Heart right ventricle (tissue), 16 donors: ENCODE results near the gene ANKK1. TPM values are rescaled to one million over a fixed set of nuclear protein-coding genes. Genes with fewer than 3 reads are reported as not detected.

Experiments used
- ATAC-seq, 8 donors: fragments of 200-7000 bp; cut with Tn5 transposase; one replicate each; pipeline ENCODE4 v1.9.1; 2020; ENCODE audit warnings: mild to moderate bottlenecking in 8 of 8, moderate library complexity in 8 of 8, moderate number of reproducible peaks in 1 of 8
- DNase-seq, 2 donors: peaks; one replicate each; pipeline ENCODE4 v3.0.0-alpha.2; 2020
- H3K27ac ChIP-seq, 10 donors: fragments of 200-600 bp; sonication (generic) in 2 of 10; one replicate each; pipeline versions ENCODE4 v1.5.0 to v1.8.0; 2020 to 2022; ENCODE audit warnings: mild to moderate bottlenecking in 3 of 10
- H3K27me3 ChIP-seq, 7 donors: fragments of 200-600 bp; one replicate each; pipeline ENCODE4 v1.8.0; 2021 to 2022; ENCODE audit warnings: mild to moderate bottlenecking in 2 of 7
- H3K36me3 ChIP-seq, 9 donors: fragments of 200-600 bp; sonication (generic) in 1 of 9; one replicate each; pipeline versions ENCODE4 v1.5.0 to v1.8.0; 2020 to 2022; ENCODE audit warnings: mild to moderate bottlenecking in 2 of 9
- H3K4me1 ChIP-seq, 9 donors: fragments of 200-600 bp; sonication (generic) in 1 of 9; one replicate each; pipeline versions ENCODE4 v1.5.0 to v1.8.0; 2020 to 2022; ENCODE audit warnings: mild to moderate bottlenecking in 4 of 9
- H3K4me3 ChIP-seq, 10 donors: fragments of 200-600 bp; sonication (generic) in 2 of 10; one replicate each; pipeline versions ENCODE4 v1.5.0 to v1.8.0; 2020 to 2022; ENCODE audit warnings: mild to moderate bottlenecking in 7 of 10, moderate library complexity in 2 of 10
- H3K9me3 ChIP-seq, 11 donors: fragments of 200-600 bp in 10 of 11; sonication (generic) in 2 of 11; one replicate each; pipeline versions ENCODE4 v1.5.0 to v1.8.0; 2013 to 2022; ENCODE audit warnings: mild to moderate bottlenecking in 2 of 11, control low read depth in 1 of 11, moderate library complexity in 1 of 11
- WGBS, 2 donors: extraction: QIAGEN DNeasy Blood & Tissue Kit; methylation state at CpG; one replicate each; pipeline ENCODE4 v1.1.7; 2013; ENCODE audit warnings: inconsistent platforms in 1 of 2; 5-methylcytosine and 5-hydroxymethylcytosine counted together
- intact Hi-C, 10 donors: fragments of 100-400 bp; cut with DNase I; formaldehyde crosslinking; loops; one replicate each; pipeline versions ENCODE4 v1.11.1 to v1.14.2; 2022
- polyA plus RNA-seq, 2 donors: library from polyadenylated mRNA; stranded (reverse); fragments of 200-250 nt; gene quantifications; one replicate each; pipeline ENCODE4 v1.2.3, GENCODE V29; 2013
- total RNA-seq, 10 donors: library from RNA; stranded (reverse); fragmentation: NEBNext Ultra II Directional in 3 of 10; extraction: Animal tissue kit (Norgen Biotek cat#: 25700) in 3 of 10; gene quantifications; one replicate each; pipeline versions ENCODE4 v1.2.1 to v1.2.4, GENCODE V29; 2021 to 2023
- TF ChIP-seq, protein P1 (sequence below), 9 donors: fragments of 200-600 bp; sonication (generic) in 2 of 9; IDR thresholded peaks; one replicate each; pipeline versions ENCODE4 v1.5.0 to v1.8.0; 2021 to 2022; ENCODE audit warnings: antibody characterized with exemption in 9 of 9, mild to moderate bottlenecking in 5 of 9, moderate library complexity in 1 of 9
- donor health status: Arrhythmogenic right ventricular cardiomyopathy.
- donor health status: ischemic (EF 13 %, LVEDD 7.1; RV severe dilation, severe dysfunction).
- donor health status: healthy with polysubstance abuse.
- donor health status: DM: no; HTN: yes; CAD: no.
- donor health status: DM: no; HTN: no; CAD: no.
- donor health status: ischemic (EF 25% LVEDD 6.9; RV normal size, moderate dysfunction).
- donor health status: ischemic (EF 25% LVEDD 5.7; RV mildly dilated, moderate dysfunction).
- donor health status: healthy.
- donor health status: DM: yes; HTN: yes; CAD: no.
- donor health status: Ischemic cardiomyopathy.
- donor health status: ischemic (EF 35%, LVEDD 5.7; RV mildly dilated, moderate dysfunction).
- donor health status: nonischemic (EF 11% LVEDD 7.7; RV severe dilation, severe dysfunction).
- donor health status: DM: yes; HTN: yes; CAD: no.
- donor health status: PGD.
- donor health status: ischemic (EF 29% LVEDD 5.4; RV normal size, mild dysfunction).
- donor health status: nonischemic (EF 23%, LVEDD 6.1; RV moderate dilation, normal function).

ANKK1 gene
- total and polyA plus RNA-seq, 12 donors, result 0.06 to 0.37 TPM; not detected in 10

GRCh38 chr11:113341388-113342165 is 46.0 kb upstream of the ANKK1 start:
- Histone ChIP-seq H3K4me1 (no peaks in the 10 kb centered on the region), H3K27me3 (no peaks in the 10 kb centered on the region), H3K9me3 (peaks cover 0 to 7% (median 0%) of the 10 kb centered on the region in 11 donors), H3K27ac (no peak overlapping the region), H3K36me3 (peaks cover 0 to 97% (median 39%) of the 10 kb centered on the region in 9 donors), H3K4me3 (no peak overlapping the region)
- intact Hi-C loops, result no loop called here
- 76% methylated on average over 10 of the region's 10 CpGs for WGBS, 2 donors
- TF ChIP-seq, protein P1, sequence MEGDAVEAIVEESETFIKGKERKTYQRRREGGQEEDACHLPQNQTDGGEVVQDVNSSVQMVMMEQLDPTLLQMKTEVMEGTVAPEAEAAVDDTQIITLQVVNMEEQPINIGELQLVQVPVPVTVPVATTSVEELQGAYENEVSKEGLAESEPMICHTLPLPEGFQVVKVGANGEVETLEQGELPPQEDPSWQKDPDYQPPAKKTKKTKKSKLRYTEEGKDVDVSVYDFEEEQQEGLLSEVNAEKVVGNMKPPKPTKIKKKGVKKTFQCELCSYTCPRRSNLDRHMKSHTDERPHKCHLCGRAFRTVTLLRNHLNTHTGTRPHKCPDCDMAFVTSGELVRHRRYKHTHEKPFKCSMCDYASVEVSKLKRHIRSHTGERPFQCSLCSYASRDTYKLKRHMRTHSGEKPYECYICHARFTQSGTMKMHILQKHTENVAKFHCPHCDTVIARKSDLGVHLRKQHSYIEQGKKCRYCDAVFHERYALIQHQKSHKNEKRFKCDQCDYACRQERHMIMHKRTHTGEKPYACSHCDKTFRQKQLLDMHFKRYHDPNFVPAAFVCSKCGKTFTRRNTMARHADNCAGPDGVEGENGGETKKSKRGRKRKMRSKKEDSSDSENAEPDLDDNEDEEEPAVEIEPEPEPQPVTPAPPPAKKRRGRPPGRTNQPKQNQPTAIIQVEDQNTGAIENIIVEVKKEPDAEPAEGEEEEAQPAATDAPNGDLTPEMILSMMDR (IDR thresholded peaks at IDR 0.05), result no peak
- no peak for ATAC-seq
- DNase-seq, result no peak

GRCh38 chr11:113345978-113346377 is 41.6 kb upstream of the ANKK1 start:
- Histone ChIP-seq H3K36me3 (peaks cover 0 to 94% (median 11%) of the 10 kb centered on the region in 9 donors), H3K27me3 (no peaks in the 10 kb centered on the region), H3K9me3 (no peaks in the 10 kb centered on the region), H3K4me1 (no peaks in the 10 kb centered on the region), H3K27ac (no peak overlapping the region), H3K4me3 (no peak overlapping the region)
- WGBS, 2 donors, result 79 to 81% methylated on average over 8 of the region's 8 CpGs
- intact Hi-C loops, result no loop called here
- TF ChIP-seq, protein P1 (IDR thresholded peaks at IDR 0.05), result no peak
- no peak for ATAC-seq
- DNase-seq, result no peak

DNA sequence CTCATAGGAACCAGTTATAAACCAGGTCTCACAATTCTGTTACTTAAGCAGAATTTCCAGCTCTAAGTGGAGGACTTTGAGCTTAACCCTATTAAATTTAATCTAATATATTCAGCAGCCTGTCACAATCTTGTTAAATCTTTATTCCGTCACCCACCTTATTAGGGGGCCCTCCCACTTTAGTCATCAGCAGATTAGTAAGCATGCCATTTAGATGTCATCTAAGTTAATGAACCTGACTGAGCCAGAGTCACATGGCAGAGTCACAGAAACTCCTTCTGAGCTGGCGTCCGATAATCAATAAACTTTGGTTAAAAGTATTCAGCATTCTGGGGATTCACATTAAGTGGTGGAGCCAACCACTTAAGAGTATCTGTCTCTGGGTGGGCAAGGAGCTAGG is 38.1 kb upstream of the ANKK1 start:
- DNase-seq (no peak), ATAC-seq (no peak)
- Histone ChIP-seq H3K4me3 (no peak overlapping the region), H3K36me3 (peaks cover 0 to 94% (median 20%) of the 10 kb centered on the region in 9 donors), H3K4me1 (no peaks in the 10 kb centered on the region), H3K27ac (no peak overlapping the region), H3K9me3 (peaks cover 0 to 5% (median 0%) of the 10 kb centered on the region in 11 donors), H3K27me3 (no peaks in the 10 kb centered on the region)
- WGBS, 2 donors, result 96 to 99% methylated on average over 3 of the region's 3 CpGs
- intact Hi-C loops, result no loop called here
- TF ChIP-seq, protein P1 (IDR thresholded peaks at IDR 0.05), result no peak

- Histone ChIP-seq H3K27me3 (no peaks in the 10 kb centered on the region), H3K4me3 (no peak overlapping the region), H3K9me3 (peaks cover 0 to 15% (median 3%) of the 10 kb centered on the region in 11 donors), H3K36me3 (peaks cover 0 to 93% (median 20%) of the 10 kb centered on the region in 9 donors), H3K4me1 (no peaks in the 10 kb centered on the region), H3K27ac (no peak overlapping the region)
- ATAC-seq (no peak), DNase-seq (no peak)
- intact Hi-C loops, result no loop called here
- TF ChIP-seq, protein P1 (IDR thresholded peaks at IDR 0.05), result no peak
- 88 to 90% methylated on average over 11 of the region's 11 CpGs for WGBS, 2 donors
Observed at GRCh38 chr11:113350336-113351067, 37.1 kb upstream of the ANKK1 start.
